HepG2 (cell line): Measurements from ENCODE around the gene CRLF2. TPM values are rescaled to one million over a fixed set of nuclear protein-coding genes. Genes with fewer than 3 reads are reported as not detected.
"Not testable (repeated sequence)": the region's sequence is repeated elsewhere in the genome, so short reads cannot be mapped to it uniquely, and the experiment has no call there.

Experiments
- ATAC-seq: fragments of 200-7000 bp; cut with Tn5 transposase; 3 replicates; pipeline ENCODE4 v1.9.1; 2020; ENCODE audit warnings: mild to moderate bottlenecking, moderate library complexity
- BruUV-seq: library from RNA; stranded (reverse); fragments of 400-500 nt; replicated peaks from 2 replicates; lab custom pipeline; 2021; lab: Mats Ljungman, UMichigan
- CTCF ChIA-PET: fragments of 300-600 bp; formaldehyde crosslinking; extraction: SDS; loops from one replicate; lab custom pipeline; 2021; ENCODE audit warnings: low total read pairs, inconsistent platforms, low intra/inter-chr PET ratio; lab: Yijun Ruan, JAX
- POLR2A ChIA-PET: fragments of 350-600 bp; sonication (Branson Sonifier 250); formaldehyde crosslinking; loops from one replicate; lab custom pipeline; 2020; ENCODE audit warnings: antibody characterized with exemption, inconsistent platforms; lab: Yijun Ruan, JAX
- DNase-seq: peaks from one replicate; pipeline ENCODE4 v3.0.0-alpha.2; 2015; ENCODE audit warnings: low spot score
- FAIRE-seq: peaks from 3 replicates; lab custom pipeline; 2011; peaks lifted over from hg19 to GRCh38; lab: Jason Lieb, UNC
- H2AFZ ChIP-seq: one replicate; pipeline ENCODE4 v1.6.1; 2011; ENCODE audit warnings: low read length, inconsistent platforms
- H3K27ac ChIP-seq: fragments of 300-600 bp; 3 replicates; pipeline ENCODE4 v1.8.0; 2011; ENCODE audit warnings: mixed run types, mild to moderate bottlenecking, mixed read lengths, low read length, inconsistent platforms; ENCODE audit not compliant: insufficient read depth; ENCODE audit errors: extremely low read length
- H3K27me3 ChIP-seq, 2 experiments: fragments of 200-600 bp in 1 of 2; 2 replicates in 1 of 2; 3 replicates in 1 of 2; pipeline versions ENCODE4 v1.6.0 to v1.8.0; 2011; ENCODE audit warnings: low read length in 2 of 2, mild to moderate bottlenecking in 2 of 2, moderate library complexity in 2 of 2, inconsistent platforms in 1 of 2; ENCODE audit not compliant: insufficient read depth in 2 of 2, control insufficient read depth in 1 of 2
- H3K36me3 ChIP-seq, 2 experiments: fragments of 200-600 bp in 1 of 2; replicated peaks in 1 of 2; 2 replicates in 1 of 2; 3 replicates in 1 of 2; pipeline versions ENCODE4 v1.5.1 to v1.8.0; 2011; ENCODE audit warnings: low read length in 2 of 2, inconsistent platforms in 1 of 2; ENCODE audit not compliant: insufficient read depth in 2 of 2, control insufficient read depth in 1 of 2
- H3K4me1 ChIP-seq: 2 replicates; pipeline ENCODE4 v1.5.1; 2012; ENCODE audit warnings: low read length, inconsistent platforms; ENCODE audit not compliant: insufficient read depth
- H3K4me2 ChIP-seq: 2 replicates; pipeline ENCODE4 v1.6.0; 2011; ENCODE audit warnings: low read depth, low read length, inconsistent platforms
- H3K4me3 ChIP-seq, 3 experiments: fragments of 200-600 bp in 1 of 3; sonication (generic), shearing (Covaris generic) in 1 of 3; replicated peaks in 1 of 3; 2 replicates each; pipeline ENCODE4 v1.5.1; 2011 to 2016; ENCODE audit warnings: low read length in 3 of 3, inconsistent platforms in 2 of 3, low read depth in 2 of 3, mild to moderate bottlenecking in 2 of 3, control low read depth in 1 of 3, mixed read lengths in 1 of 3; ENCODE audit not compliant: insufficient read depth in 1 of 3
- H3K79me2 ChIP-seq: one replicate; pipeline ENCODE4 v1.6.1; 2011; ENCODE audit warnings: low read length, inconsistent platforms; ENCODE audit not compliant: insufficient read depth
- H3K9ac ChIP-seq: 2 replicates; pipeline ENCODE4 v1.6.0; 2011; ENCODE audit warnings: mild to moderate bottlenecking, low read depth, low read length, inconsistent platforms; ENCODE audit not compliant: insufficient read depth
- H3K9me3 ChIP-seq: 2 replicates; pipeline ENCODE4 v1.5.1; 2012; ENCODE audit warnings: mild to moderate bottlenecking, low read length
- H4K20me1 ChIP-seq: 2 replicates; pipeline ENCODE4 v1.6.0; 2011; ENCODE audit warnings: inconsistent platforms, mild to moderate bottlenecking, low read length, moderate library complexity; ENCODE audit not compliant: insufficient read depth
- DR1 ChIP-seq: sonication (generic); formaldehyde crosslinking; IDR thresholded peaks from 2 replicates; pipeline ENCODE4 v1.8.0; 2021; ENCODE audit warnings: mild to moderate bottlenecking, missing genetic modification reagents, inconsistent platforms
- ELK4 ChIP-seq: sonication (generic); formaldehyde crosslinking; IDR thresholded peaks from 2 replicates; pipeline ENCODE4 v1.9.0; 2021; ENCODE audit warnings: missing genetic modification reagents, borderline replicate concordance
- MXD4 ChIP-seq: IDR thresholded peaks from 2 replicates; pipeline ENCODE4 v1.6.1; 2016; ENCODE audit warnings: mild to moderate bottlenecking, missing biosample characterization, missing genetic modification reagents
- REPIN1 ChIP-seq: sonication (generic); formaldehyde crosslinking; IDR thresholded peaks from 2 replicates; pipeline ENCODE4 v1.8.0; 2022; ENCODE audit warnings: missing genetic modification reagents, low read depth, mild to moderate bottlenecking, borderline replicate concordance
- TRIM24 ChIP-seq: sonication (generic); formaldehyde crosslinking; IDR thresholded peaks from 2 replicates; pipeline ENCODE4 v1.8.0; 2022; ENCODE audit warnings: mild to moderate bottlenecking, missing genetic modification reagents
- ZHX2 ChIP-seq, 2 experiments: sonication (generic) in 1 of 2; formaldehyde crosslinking in 1 of 2; IDR thresholded peaks; 2 replicates each; pipeline versions ENCODE4 v1.6.1 to v1.9.0; 2014 to 2022; ENCODE audit warnings: antibody characterized with exemption in 1 of 2, borderline replicate concordance in 1 of 2, inconsistent platforms in 1 of 2, low read depth in 1 of 2, missing genetic modification reagents in 1 of 2
- ZNF136 ChIP-seq: sonication (generic); formaldehyde crosslinking; IDR thresholded peaks from 2 replicates; pipeline ENCODE4 v1.8.1; 2022; ENCODE audit warnings: low read depth, mild to moderate bottlenecking, moderate library complexity, missing genetic modification reagents
- ZNF790 ChIP-seq: sonication (generic); formaldehyde crosslinking; IDR thresholded peaks from 2 replicates; pipeline ENCODE4 v1.8.0; 2022; ENCODE audit warnings: missing genetic modification reagents, mild to moderate bottlenecking, borderline replicate concordance
- WGBS: methylation state at CpG from one replicate; pipeline ENCODE4 v1.1.6; 2017; ENCODE audit warnings: low lambda C conversion rate; 5-methylcytosine and 5-hydroxymethylcytosine counted together
- in situ Hi-C: cut with HindIII; loops from 2 replicates; pipeline ENCODE4 v1.10.0; 2017; ENCODE audit warnings: low pct_unique_long_range_greater_than_20kb; ENCODE audit not compliant: extremely low pct_ligation_motif_present
- intact Hi-C: fragments of 100-400 bp; cut with micrococcal nuclease; formaldehyde crosslinking; loops from one replicate; pipeline ENCODE4 v1.10.0; 2022; ENCODE audit not compliant: unreplicated experiment
- polyA plus RNA-seq, 8 experiments: library from polyadenylated mRNA; depleted of rRNA in 3 of 8; stranded (reverse) in 7 of 8; unstranded in 1 of 8; fragments of >200 nt; fragmentation: Illumina TruSeq in 4 of 8; extraction: Trizol in 4 of 8; gene quantifications; 2 replicates each; pipeline versions ENCODE4 v1.2.1 to v1.2.3, GENCODE V29; 2011 to 2016; ENCODE audit warnings: low read depth in 4 of 8, missing spikeins in 1 of 8, mixed read lengths in 1 of 8; ENCODE audit not compliant: insufficient read depth in 1 of 8
- total RNA-seq, 5 experiments: library from RNA; depleted of rRNA; stranded (reverse); fragments of >200 nt; fragmentation: Illumina TruSeq; extraction: Trizol; gene quantifications; 2 replicates each; pipeline ENCODE4 v1.2.3, GENCODE V29; 2016; ENCODE audit warnings: low read depth in 1 of 5
- TF ChIP-seq, protein P1 (sequence below): sonication (generic); formaldehyde crosslinking; IDR thresholded peaks from 2 replicates; pipeline ENCODE4 v1.5.0; 2020; ENCODE audit warnings: missing genetic modification reagents

The CRLF2 gene
- total and polyA plus RNA-seq, 2 of the 13 experiments (the other 11 are each of a cell fraction or from before 2014, with no cell fraction given) = not detected

- Histone ChIP-seq H3K9ac (no peak overlapping the region), H3K27me3 (peaks cover 0 to 8% of the 10 kb centered on the region in 2 experiments; a peak in 2 of 5 replicates), H3K4me1 (no peaks in the 10 kb centered on the region), H2AFZ (no peak overlapping the region), H3K4me2 (no peak overlapping the region), H3K9me3 (no peaks in the 10 kb centered on the region), H3K27ac (no peak overlapping the region), H3K79me2 (no peaks in the 10 kb centered on the region), H3K36me3 (no peaks in the 10 kb centered on the region), H3K4me3 (no peak overlapping the region), H4K20me1 (no peaks in the 10 kb centered on the region)
- in situ Hi-C loops (no loop called here), intact Hi-C loops (no loop called here)
- ChIA-PET POLR2A (no interaction called here), CTCF (no interaction called here)
- FAIRE-seq (no peak), ATAC-seq (no peak), DNase-seq (no peak)
- no TSS peak for BruUV-seq
- TF ChIP-seq MXD4 = no peak
- no peak for TF ChIP-seq TRIM24 (CRISPR knock-in tag)
- no peak for TF ChIP-seq REPIN1 (CRISPR knock-in tag)
- TF ChIP-seq, protein P1, sequence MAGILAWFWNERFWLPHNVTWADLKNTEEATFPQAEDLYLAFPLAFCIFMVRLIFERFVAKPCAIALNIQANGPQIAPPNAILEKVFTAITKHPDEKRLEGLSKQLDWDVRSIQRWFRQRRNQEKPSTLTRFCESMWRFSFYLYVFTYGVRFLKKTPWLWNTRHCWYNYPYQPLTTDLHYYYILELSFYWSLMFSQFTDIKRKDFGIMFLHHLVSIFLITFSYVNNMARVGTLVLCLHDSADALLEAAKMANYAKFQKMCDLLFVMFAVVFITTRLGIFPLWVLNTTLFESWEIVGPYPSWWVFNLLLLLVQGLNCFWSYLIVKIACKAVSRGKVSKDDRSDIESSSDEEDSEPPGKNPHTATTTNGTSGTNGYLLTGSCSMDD (CRISPR knock-in tag) = no peak
- no peak for TF ChIP-seq ELK4 (CRISPR knock-in tag)
- TF ChIP-seq ZNF790 = no peak
- no peak for TF ChIP-seq ZNF136 (CRISPR knock-in tag)
- TF ChIP-seq ZHX2 (IDR thresholded peaks at IDR 0.05; ENCODE audit: low read depth) = no peak
- TF ChIP-seq ZHX2 (CRISPR knock-in tag; IDR thresholded peaks at IDR 0.05; ENCODE audit: borderline replicate concordance) = no peak
- no peak for TF ChIP-seq DR1 (CRISPR knock-in tag)
- 3% methylated on average over 13 of the region's 13 CpGs for WGBS
Observed at GRCh38 chrX:1172496-1172895, 40.0 kb downstream of the CRLF2 start.

DNA sequence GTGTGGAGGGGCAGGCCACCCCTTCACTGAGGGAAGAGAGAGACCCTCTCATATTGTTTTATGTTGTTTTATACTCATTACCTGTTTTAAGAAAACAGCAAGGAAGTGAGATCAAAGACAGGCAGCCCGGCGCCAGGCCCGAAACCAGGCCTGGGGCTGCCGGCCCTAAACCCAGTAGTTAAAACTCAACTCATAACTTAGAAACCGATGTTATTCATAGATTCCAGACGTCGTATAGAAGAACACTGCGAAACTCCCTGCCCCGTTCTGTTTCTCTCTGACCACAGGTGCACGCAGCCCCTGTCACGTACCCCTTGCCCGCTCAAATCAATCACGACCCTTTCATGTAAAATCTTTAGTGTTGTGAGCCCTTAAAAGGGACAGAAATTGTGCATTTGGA is 40.5 kb downstream of the CRLF2 start:
- CTCF ChIA-PET, in situ Hi-C loops: not testable (repeated sequence)

More for the DNA sequence above, 40.5 kb downstream of the CRLF2 start:
- FAIRE-seq, H3K36me3 ChIP-seq, H2AFZ ChIP-seq, H3K4me3 ChIP-seq, H3K4me2 ChIP-seq, BruUV-seq, H3K9ac ChIP-seq, DNase-seq, H3K27ac ChIP-seq, H4K20me1 ChIP-seq, H3K79me2 ChIP-seq, ATAC-seq, H3K9me3 ChIP-seq, intact Hi-C loops, H3K4me1 ChIP-seq, H3K27me3 ChIP-seq, POLR2A ChIA-PET: not testable (repeated sequence)
- WGBS = 35% methylated on average over 13 of the region's 13 CpGs
